NB4 (cell line): ENCODE data around the gene TENM4.

Experiments
- DNase-seq: peaks from one replicate; pipeline ENCODE4 v3.0.0; 2010; ENCODE audit warnings: low read depth
- H3K4me3 ChIP-seq: one replicate; pipeline ENCODE4 v1.5.1; 2011; ENCODE audit warnings: mild to moderate bottlenecking, low read depth, low read length, moderate library complexity
- CTCF ChIP-seq: IDR thresholded peaks from one replicate; pipeline ENCODE4 v1.5.1; 2012; ENCODE audit warnings: low read depth, low read length
- MAX ChIP-seq: IDR thresholded peaks from 2 replicates; pipeline ENCODE4 v1.6.1; 2011; ENCODE audit warnings: low read depth, low read length
- MYC ChIP-seq: IDR thresholded peaks from 2 replicates; pipeline ENCODE4 v1.6.1; 2011; ENCODE audit warnings: low read depth, low read length
- POLR2A ChIP-seq: IDR thresholded peaks from 2 replicates; pipeline ENCODE4 v1.6.1; 2011; ENCODE audit warnings: mild to moderate bottlenecking; ENCODE audit not compliant: insufficient read length; ENCODE audit errors: extremely low read depth

The TENM4 gene

GRCh38 chr11:79007771-79008402 lies 432.9 kb downstream of the TENM4 start:
- H3K4me3 ChIP-seq = no peak overlapping the region
- no peak for DNase-seq
- TF ChIP-seq MYC = no peak
- no peak for TF ChIP-seq POLR2A
- TF ChIP-seq CTCF = no peak
- TF ChIP-seq MAX = no peak

GRCh38 chr11:79006854-79007253 lies 434.0 kb downstream of the TENM4 start:
- no peak overlapping the region for H3K4me3 ChIP-seq
- no peak for DNase-seq
- TF ChIP-seq MAX (no peak), MYC (no peak), CTCF (no peak), POLR2A (no peak)

GRCh38 chr11:78996007-78996406 lies 444.8 kb downstream of the TENM4 start:
- TF ChIP-seq MAX = no peak
- no peak for TF ChIP-seq CTCF
- TF ChIP-seq POLR2A = no peak
- no peak for TF ChIP-seq MYC
- no peak for DNase-seq
- no peak overlapping the region for H3K4me3 ChIP-seq

GRCh38 chr11:78995171-78995570 lies 445.7 kb downstream of the TENM4 start:
- DNase-seq = no peak
- no peak overlapping the region for H3K4me3 ChIP-seq
- no peak for TF ChIP-seq MYC
- no peak for TF ChIP-seq POLR2A
- TF ChIP-seq CTCF = no peak
- TF ChIP-seq MAX = no peak

- no peak for DNase-seq
- TF ChIP-seq MYC (no peak), POLR2A (no peak), CTCF (no peak), MAX (no peak)
- no peak overlapping the region for H3K4me3 ChIP-seq
These were observed 446.9 kb downstream of the TENM4 start for GRCh38 chr11:78993802-78994430.
